NB4 (cell line): ENCODE data around the gene LCN2.

Experiments
- MYC ChIP-seq: IDR thresholded peaks from 2 replicates; pipeline ENCODE4 v1.6.1; 2011; ENCODE audit warnings: low read depth, low read length
- POLR2A ChIP-seq: IDR thresholded peaks from 2 replicates; pipeline ENCODE4 v1.6.1; 2011; ENCODE audit warnings: mild to moderate bottlenecking; ENCODE audit not compliant: insufficient read length; ENCODE audit errors: extremely low read depth
- TF ChIP-seq, protein P1 (sequence below): IDR thresholded peaks from one replicate; pipeline ENCODE4 v1.5.1; 2012; ENCODE audit warnings: low read depth, low read length
- TF ChIP-seq, protein P2 (sequence below): IDR thresholded peaks from 2 replicates; pipeline ENCODE4 v1.6.1; 2011; ENCODE audit warnings: low read depth, low read length

DNA sequence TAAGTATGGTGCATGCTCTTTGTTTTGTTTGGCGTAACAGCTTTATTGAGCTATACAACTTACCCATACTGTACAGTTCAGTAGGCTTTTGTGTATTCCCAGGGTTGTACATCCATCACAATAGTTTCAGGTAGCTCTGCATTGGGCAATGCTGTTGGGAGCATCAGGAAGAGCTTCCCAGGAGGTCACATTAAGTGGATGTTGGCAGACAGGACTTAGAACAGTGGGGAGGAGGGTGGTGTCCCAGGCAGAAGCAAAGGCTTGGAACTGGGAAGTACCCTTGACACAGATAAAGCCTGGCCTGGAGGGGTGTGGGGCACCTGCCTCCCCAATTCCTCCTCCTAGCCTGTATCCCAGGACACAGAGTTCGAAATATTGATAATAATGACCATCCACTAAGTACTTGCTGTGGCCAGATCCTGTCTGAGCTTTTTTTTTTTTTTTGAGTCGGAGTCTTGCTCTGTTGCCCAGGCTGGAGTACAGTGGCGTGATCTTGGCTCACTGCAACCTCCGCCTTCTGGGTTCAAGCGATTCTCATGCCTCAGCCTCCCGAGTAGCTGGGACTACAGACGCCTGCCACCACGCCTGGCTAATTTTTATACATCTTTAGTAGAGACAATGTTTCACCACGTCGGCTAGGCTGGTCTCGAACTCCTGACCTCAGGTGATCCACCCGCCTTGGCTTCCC, 12.1 kb downstream of the LCN2 start:
- TF ChIP-seq, protein P1, sequence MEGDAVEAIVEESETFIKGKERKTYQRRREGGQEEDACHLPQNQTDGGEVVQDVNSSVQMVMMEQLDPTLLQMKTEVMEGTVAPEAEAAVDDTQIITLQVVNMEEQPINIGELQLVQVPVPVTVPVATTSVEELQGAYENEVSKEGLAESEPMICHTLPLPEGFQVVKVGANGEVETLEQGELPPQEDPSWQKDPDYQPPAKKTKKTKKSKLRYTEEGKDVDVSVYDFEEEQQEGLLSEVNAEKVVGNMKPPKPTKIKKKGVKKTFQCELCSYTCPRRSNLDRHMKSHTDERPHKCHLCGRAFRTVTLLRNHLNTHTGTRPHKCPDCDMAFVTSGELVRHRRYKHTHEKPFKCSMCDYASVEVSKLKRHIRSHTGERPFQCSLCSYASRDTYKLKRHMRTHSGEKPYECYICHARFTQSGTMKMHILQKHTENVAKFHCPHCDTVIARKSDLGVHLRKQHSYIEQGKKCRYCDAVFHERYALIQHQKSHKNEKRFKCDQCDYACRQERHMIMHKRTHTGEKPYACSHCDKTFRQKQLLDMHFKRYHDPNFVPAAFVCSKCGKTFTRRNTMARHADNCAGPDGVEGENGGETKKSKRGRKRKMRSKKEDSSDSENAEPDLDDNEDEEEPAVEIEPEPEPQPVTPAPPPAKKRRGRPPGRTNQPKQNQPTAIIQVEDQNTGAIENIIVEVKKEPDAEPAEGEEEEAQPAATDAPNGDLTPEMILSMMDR, result no peak
- TF ChIP-seq POLR2A (no peak), MYC (no peak)
- TF ChIP-seq, protein P2, sequence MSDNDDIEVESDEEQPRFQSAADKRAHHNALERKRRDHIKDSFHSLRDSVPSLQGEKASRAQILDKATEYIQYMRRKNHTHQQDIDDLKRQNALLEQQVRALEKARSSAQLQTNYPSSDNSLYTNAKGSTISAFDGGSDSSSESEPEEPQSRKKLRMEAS, result no peak
